Psoas muscle (tissue), 8 donors: ENCODE measurements around the gene DPCD. TPM values are rescaled to one million over a fixed set of nuclear protein-coding genes. Genes with fewer than 3 reads are reported as not detected.

Source experiments
- ATAC-seq, 4 donors: fragments of 200-7000 bp; cut with Tn5 transposase; one replicate each; pipeline ENCODE4 v1.9.1; 2020; ENCODE audit warnings: moderate library complexity in 3 of 4, mild to moderate bottlenecking in 2 of 4
- DNase-seq, 2 donors: peaks; one replicate each; pipeline ENCODE4 v3.0.0-alpha.2; 2020
- H3K27ac ChIP-seq: fragments of 200-600 bp; one replicate; pipeline ENCODE4 v1.8.0; 2022
- H3K27me3 ChIP-seq, 3 donors: fragments of 200-600 bp in 1 of 3; one replicate each; pipeline versions ENCODE4 v1.6.1 to v1.8.0; 2013 to 2022; ENCODE audit warnings: low read length in 2 of 3, mild to moderate bottlenecking in 2 of 3, moderate library complexity in 1 of 3; ENCODE audit not compliant: insufficient read depth in 3 of 3
- H3K36me3 ChIP-seq, 2 donors: fragments of 200-600 bp in 1 of 2; one replicate each; pipeline versions ENCODE4 v1.6.1 to v1.8.0; 2013 to 2022; ENCODE audit warnings: low read depth in 1 of 2, mild to moderate bottlenecking in 1 of 2, moderate library complexity in 1 of 2; ENCODE audit not compliant: insufficient read depth in 1 of 2
- H3K4me1 ChIP-seq: fragments of 200-600 bp; one replicate; pipeline ENCODE4 v1.8.0; 2022
- H3K4me3 ChIP-seq: fragments of 200-600 bp; one replicate; pipeline ENCODE4 v1.8.0; 2022; ENCODE audit warnings: mild to moderate bottlenecking
- H3K9me3 ChIP-seq: fragments of 200-600 bp; one replicate; pipeline ENCODE4 v1.8.0; 2022
- WGBS, 3 donors: extraction: QIAGEN DNeasy Blood & Tissue Kit; methylation state at CpG; one replicate each; pipeline versions ENCODE4 v1.1.6 to v1.1.7; 2013; 5-methylcytosine and 5-hydroxymethylcytosine counted together
- intact Hi-C, 2 donors: fragments of 100-400 bp; cut with DNase I; formaldehyde crosslinking; loops; one replicate each; pipeline versions ENCODE4 v1.11.0 to v1.14.2; 2022
- polyA plus RNA-seq, 3 donors: library from polyadenylated mRNA; stranded (reverse); fragments of 200-250 nt; gene quantifications; one replicate each; pipeline ENCODE4 v1.2.3, GENCODE V29; 2013
- total RNA-seq, 4 donors: library from RNA; stranded (reverse); fragmentation: NEBNext Ultra II Directional in 2 of 4; extraction: Animal tissue kit (Norgen Biotek cat#: 25700) in 2 of 4; gene quantifications; one replicate each; pipeline versions ENCODE4 v1.2.1 to v1.2.4, GENCODE V29; 2021 to 2023
- TF ChIP-seq, protein P1 (sequence below): fragments of 200-600 bp; IDR thresholded peaks from one replicate; pipeline ENCODE4 v1.8.0; 2022; ENCODE audit warnings: antibody characterized with exemption
- donor health status: healthy with polysubstance abuse.
- donor health status: DM: no; HTN: no; CAD: no; lungs with moderate emphysema.
- donor health status: Bipolar disorder and iron deficiency.
- donor health status: healthy.
- donor health status: DM: yes; HTN: yes; CAD: no.
- donor health status: DM: no; HTN: no; CAD: no.
- donor health status: DM: no; HTN: no; CAD: no.
- donor health status: DM: yes; HTN: yes; CAD: no.

The DPCD gene
- total and polyA plus RNA-seq, 7 donors: 6.6 to 27.4 (median 12.2) TPM

DNA sequence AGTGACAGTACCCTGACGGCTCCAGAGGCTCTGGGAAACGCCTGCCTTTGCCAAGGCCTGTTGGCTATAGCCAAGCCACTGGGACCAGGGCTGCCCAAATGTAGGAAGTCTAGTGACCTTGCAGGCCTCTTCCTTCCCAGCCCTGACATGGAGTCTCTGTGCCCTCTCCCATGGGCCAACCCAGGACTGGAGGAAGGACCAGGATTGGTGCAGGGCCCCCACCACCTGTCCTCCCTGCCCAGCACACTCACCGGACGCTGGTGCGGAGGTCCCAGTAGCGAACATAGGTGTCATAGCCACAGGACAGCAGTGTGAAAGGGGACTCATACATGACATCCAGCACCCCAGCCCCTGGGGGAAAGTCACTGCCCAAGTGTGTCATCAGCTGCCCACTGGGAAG, 24.0 kb downstream of the DPCD start:
- Histone ChIP-seq H3K4me1 (no peaks in the 10 kb centered on the region), H3K27me3 (no peaks in the 10 kb centered on the region), H3K36me3 (peaks cover 0 to 53% of the 10 kb centered on the region in 2 donors), H3K4me3 (no peak overlapping the region), H3K9me3 (no peaks in the 10 kb centered on the region), H3K27ac (no peak overlapping the region)
- DNase-seq: no peak
- 79 to 90% (median 81%) methylated on average over 6 of the region's 6 CpGs for WGBS, 3 donors
- ATAC-seq: no peak
- intact Hi-C loops: loop anchor here in 1 of 2 donors (5.0 kb wide), 1 partner anchor 155 kb away; no protein-coding TSS in a partner anchor
- TF ChIP-seq, protein P1, sequence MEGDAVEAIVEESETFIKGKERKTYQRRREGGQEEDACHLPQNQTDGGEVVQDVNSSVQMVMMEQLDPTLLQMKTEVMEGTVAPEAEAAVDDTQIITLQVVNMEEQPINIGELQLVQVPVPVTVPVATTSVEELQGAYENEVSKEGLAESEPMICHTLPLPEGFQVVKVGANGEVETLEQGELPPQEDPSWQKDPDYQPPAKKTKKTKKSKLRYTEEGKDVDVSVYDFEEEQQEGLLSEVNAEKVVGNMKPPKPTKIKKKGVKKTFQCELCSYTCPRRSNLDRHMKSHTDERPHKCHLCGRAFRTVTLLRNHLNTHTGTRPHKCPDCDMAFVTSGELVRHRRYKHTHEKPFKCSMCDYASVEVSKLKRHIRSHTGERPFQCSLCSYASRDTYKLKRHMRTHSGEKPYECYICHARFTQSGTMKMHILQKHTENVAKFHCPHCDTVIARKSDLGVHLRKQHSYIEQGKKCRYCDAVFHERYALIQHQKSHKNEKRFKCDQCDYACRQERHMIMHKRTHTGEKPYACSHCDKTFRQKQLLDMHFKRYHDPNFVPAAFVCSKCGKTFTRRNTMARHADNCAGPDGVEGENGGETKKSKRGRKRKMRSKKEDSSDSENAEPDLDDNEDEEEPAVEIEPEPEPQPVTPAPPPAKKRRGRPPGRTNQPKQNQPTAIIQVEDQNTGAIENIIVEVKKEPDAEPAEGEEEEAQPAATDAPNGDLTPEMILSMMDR: no peak

DNA sequence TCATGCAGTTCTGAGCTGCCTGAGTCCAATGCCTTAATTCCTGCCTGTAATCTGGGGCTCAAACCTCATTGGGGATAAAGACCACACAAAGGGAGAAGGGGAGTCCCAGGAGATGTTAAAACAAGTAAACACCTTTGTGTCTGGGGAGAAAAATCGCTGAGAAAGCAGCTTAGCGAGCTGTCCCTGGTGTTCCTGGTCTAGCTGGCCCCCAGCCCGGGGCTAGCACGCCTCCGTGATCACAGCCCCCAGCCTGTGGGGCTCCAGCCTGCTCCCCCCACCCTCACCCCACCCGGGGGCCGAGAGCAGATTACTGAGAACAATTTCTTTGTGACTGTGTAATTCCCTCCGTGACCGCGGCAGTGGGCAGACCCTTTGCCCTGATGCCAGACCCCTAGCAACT, 24.8 kb downstream of the DPCD start:
- no peaks in the 10 kb centered on the region for H3K27me3 ChIP-seq
- no peak for DNase-seq

DNA sequence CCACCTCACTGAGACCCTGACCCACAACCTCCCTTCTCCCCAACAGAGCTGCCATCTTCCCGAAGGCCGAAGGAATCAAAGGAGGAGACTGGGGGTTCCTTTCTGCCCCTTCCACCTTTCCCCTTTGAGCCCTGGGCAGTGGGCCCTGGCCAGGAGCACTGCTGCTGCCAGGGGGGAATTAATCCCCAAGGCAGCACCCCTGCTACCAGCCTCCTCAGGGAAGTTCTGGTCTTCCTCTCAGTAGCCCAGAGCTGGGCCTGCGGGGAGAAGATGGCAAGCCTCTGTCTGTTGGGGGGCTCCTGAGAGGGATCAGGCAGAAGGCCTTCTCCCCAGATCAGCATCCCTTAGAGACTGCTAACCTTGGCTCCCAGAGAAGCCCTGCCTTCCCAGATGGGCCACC, 25.5 kb downstream of the DPCD start:
- Histone ChIP-seq H3K27me3 (no peaks in the 10 kb centered on the region), H3K36me3 (peaks cover 0 to 46% of the 10 kb centered on the region in 2 donors), H3K4me1 (no peaks in the 10 kb centered on the region), H3K27ac (no peak overlapping the region), H3K9me3 (no peaks in the 10 kb centered on the region), H3K4me3 (no peak overlapping the region)
- DNase-seq: no peak
- no peak for ATAC-seq
- intact Hi-C loops: loop anchor here in 1 of 2 donors (5.0 kb wide), 1 partner anchor 154 kb away; no protein-coding TSS in a partner anchor
- 97 to 100% (median 97%) methylated on average over 3 of the region's 3 CpGs for WGBS, 3 donors
- TF ChIP-seq, protein P1: no peak

More for the DNA sequence above, 24.8 kb downstream of the DPCD start:
- H3K4me1 ChIP-seq: no peaks in the 10 kb centered on the region
- no peaks in the 10 kb centered on the region for H3K9me3 ChIP-seq
- WGBS, 3 donors: 62 to 77% (median 71%) methylated on average over 8 to 10 of the region's 10 CpGs
- peaks cover 0 to 52% of the 10 kb centered on the region in 2 donors for H3K36me3 ChIP-seq
- intact Hi-C loops: loop anchor here in 1 of 2 donors (5.0 kb wide), 1 partner anchor 154 kb away; no protein-coding TSS in a partner anchor
- no peak for ATAC-seq
- no peak overlapping the region for H3K27ac ChIP-seq
- H3K4me3 ChIP-seq: no peak overlapping the region
- TF ChIP-seq, protein P1: no peak

GRCh38 chr10:101614663-101615524, 26.8 kb downstream of the DPCD start:
- H3K4me1 ChIP-seq: no peaks in the 10 kb centered on the region
- H3K36me3 ChIP-seq: peaks cover 0 to 38% of the 10 kb centered on the region in 2 donors
- no peak for ATAC-seq
- H3K4me3 ChIP-seq: no peak overlapping the region
- TF ChIP-seq, protein P1: no peak
- H3K27me3 ChIP-seq: no peaks in the 10 kb centered on the region
- no peak overlapping the region for H3K27ac ChIP-seq
- 72 to 79% (median 76%) methylated on average over 13 of the region's 13 CpGs for WGBS, 3 donors
- DNase-seq: no peak
- intact Hi-C loops: loop anchor here in 1 of 2 donors (5.0 kb wide), 1 partner anchor 152 kb away; no protein-coding TSS in a partner anchor
- no peaks in the 10 kb centered on the region for H3K9me3 ChIP-seq
